ENCODE results near the gene NTF3. TPM values are rescaled to one million over a fixed set of nuclear protein-coding genes. Genes with fewer than 3 reads are reported as not detected.

The NTF3 gene
- total RNA-seq, 2 experiments from 2014 or later, result not detected

GRCh38 chr12:5516371-5517241 is 84.7 kb downstream of the NTF3 start:
- Mint-ChIP-seq H3K27me3 (peaks cover under 1% of the 10 kb centered on the region), H3K27ac (no peak overlapping the region), H3K36me3 (ENCODE audit: low read depth) (no peaks in the 10 kb centered on the region), H3K4me3 (no peak overlapping the region), H3K9me3 (no peaks in the 10 kb centered on the region), H3K4me1 (ENCODE audit: low read depth) (no peaks in the 10 kb centered on the region)
- ChIA-PET POLR2A (no interaction called here), CTCF (no interaction called here)
- intact Hi-C loops (cut with DNase I, micrococcal nuclease), result no loop called here
- H3K27me3 ChIP-seq (ENCODE audit: control insufficient read depth in 1 of 2, insufficient read depth in 2 of 2, low read length in 2 of 2), result no peaks in the 10 kb centered on the region
- no peak overlapping the region for H3K27ac ChIP-seq (ENCODE audit: low read depth in 1 of 2, low read length in 2 of 2)
- no peaks in the 10 kb centered on the region for H3K4me1 ChIP-seq (ENCODE audit: insufficient read depth, low read length)
- H3K9me3 ChIP-seq (ENCODE audit: control insufficient read depth in 1 of 2, insufficient read depth in 1 of 2, low read length in 2 of 2), result peaks cover 0 to 4% of the 10 kb centered on the region in 2 experiments
- H3K36me3 ChIP-seq (ENCODE audit: insufficient read depth, low read length), result no peaks in the 10 kb centered on the region
- no peak overlapping the region for H3K4me3 ChIP-seq (ENCODE audit: low read length)
- TF ChIP-seq, protein P1, sequence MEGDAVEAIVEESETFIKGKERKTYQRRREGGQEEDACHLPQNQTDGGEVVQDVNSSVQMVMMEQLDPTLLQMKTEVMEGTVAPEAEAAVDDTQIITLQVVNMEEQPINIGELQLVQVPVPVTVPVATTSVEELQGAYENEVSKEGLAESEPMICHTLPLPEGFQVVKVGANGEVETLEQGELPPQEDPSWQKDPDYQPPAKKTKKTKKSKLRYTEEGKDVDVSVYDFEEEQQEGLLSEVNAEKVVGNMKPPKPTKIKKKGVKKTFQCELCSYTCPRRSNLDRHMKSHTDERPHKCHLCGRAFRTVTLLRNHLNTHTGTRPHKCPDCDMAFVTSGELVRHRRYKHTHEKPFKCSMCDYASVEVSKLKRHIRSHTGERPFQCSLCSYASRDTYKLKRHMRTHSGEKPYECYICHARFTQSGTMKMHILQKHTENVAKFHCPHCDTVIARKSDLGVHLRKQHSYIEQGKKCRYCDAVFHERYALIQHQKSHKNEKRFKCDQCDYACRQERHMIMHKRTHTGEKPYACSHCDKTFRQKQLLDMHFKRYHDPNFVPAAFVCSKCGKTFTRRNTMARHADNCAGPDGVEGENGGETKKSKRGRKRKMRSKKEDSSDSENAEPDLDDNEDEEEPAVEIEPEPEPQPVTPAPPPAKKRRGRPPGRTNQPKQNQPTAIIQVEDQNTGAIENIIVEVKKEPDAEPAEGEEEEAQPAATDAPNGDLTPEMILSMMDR (IDR thresholded peaks at IDR 0.05), result no peak
- ATAC-seq (ENCODE audit: poor library complexity), result no peak
- no peak for DNase-seq

DNA sequence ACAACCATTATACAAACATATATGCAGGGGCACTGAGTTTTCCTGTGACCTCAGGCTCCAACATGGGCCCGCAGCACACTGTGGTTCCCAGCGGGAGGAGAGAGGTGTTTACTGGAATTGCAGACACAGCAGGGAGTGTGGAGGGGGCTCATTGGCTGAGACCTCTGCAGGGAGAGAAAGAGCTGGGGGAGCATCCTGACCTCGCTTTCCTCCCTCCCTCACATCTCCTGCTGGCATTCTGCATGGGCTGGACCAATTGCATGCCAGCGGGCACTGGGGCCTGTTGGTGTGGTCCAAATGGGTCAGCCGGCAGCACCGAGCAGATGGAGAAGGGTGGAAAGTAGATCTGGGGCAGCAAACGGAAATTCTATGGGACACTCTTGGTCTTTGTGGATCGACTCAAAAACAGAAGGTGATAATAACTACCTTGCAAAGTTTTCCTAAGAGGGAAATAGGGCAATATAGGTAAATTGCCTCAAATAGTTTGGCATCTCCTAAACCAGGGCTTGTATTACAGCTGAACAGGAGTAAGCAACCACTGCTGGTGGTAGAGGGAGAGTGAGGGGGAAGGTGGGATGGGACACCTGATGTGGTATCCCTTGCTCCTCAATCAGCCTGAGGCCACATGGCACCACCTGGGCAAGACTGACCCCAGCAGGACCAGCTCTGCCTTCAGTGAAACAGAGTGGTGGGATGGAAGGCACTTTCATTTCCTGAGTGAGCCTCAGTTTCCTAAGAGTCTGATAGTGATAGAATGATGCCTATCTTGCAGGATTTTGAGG is 86.9 kb downstream of the NTF3 start:
- intact Hi-C loops (cut with DNase I, micrococcal nuclease), result no loop called here
- H3K27me3 ChIP-seq (ENCODE audit: control insufficient read depth in 1 of 2, insufficient read depth in 2 of 2, low read length in 2 of 2), result no peaks in the 10 kb centered on the region
- ATAC-seq (ENCODE audit: poor library complexity), result no peak

GRCh38 chr12:5520037-5520436 is 88.1 kb downstream of the NTF3 start:
- DNase-seq (no peak), ATAC-seq (ENCODE audit: poor library complexity) (no peak)
- Mint-ChIP-seq H3K36me3 (ENCODE audit: low read depth) (no peaks in the 10 kb centered on the region), H3K9me3 (no peaks in the 10 kb centered on the region), H3K4me3 (no peak overlapping the region), H3K4me1 (ENCODE audit: low read depth) (no peaks in the 10 kb centered on the region), H3K27ac (no peak overlapping the region), H3K27me3 (no peaks in the 10 kb centered on the region)
- intact Hi-C loops (cut with DNase I, micrococcal nuclease), result no loop called here
- POLR2A ChIA-PET, result no interaction called here
- Histone ChIP-seq H3K27ac (ENCODE audit: low read depth in 1 of 2, low read length in 2 of 2) (no peak overlapping the region), H3K4me3 (ENCODE audit: low read length) (no peak overlapping the region), H3K9me3 (ENCODE audit: control insufficient read depth in 1 of 2, insufficient read depth in 1 of 2, low read length in 2 of 2) (peaks cover 0 to 4% of the 10 kb centered on the region in 2 experiments), H3K4me1 (ENCODE audit: insufficient read depth, low read length) (no peaks in the 10 kb centered on the region), H3K36me3 (ENCODE audit: insufficient read depth, low read length) (no peaks in the 10 kb centered on the region), H3K27me3 (ENCODE audit: control insufficient read depth in 1 of 2, insufficient read depth in 2 of 2, low read length in 2 of 2) (no peaks in the 10 kb centered on the region)
- CTCF ChIA-PET, result no interaction called here
- TF ChIP-seq, protein P1 (IDR thresholded peaks at IDR 0.05), result no peak

More for the DNA sequence above, 86.9 kb downstream of the NTF3 start:
- H3K4me1 ChIP-seq (ENCODE audit: insufficient read depth, low read length), result no peaks in the 10 kb centered on the region
- no peak overlapping the region for H3K27ac ChIP-seq (ENCODE audit: low read depth in 1 of 2, low read length in 2 of 2)
- Mint-ChIP-seq H3K9me3 (no peaks in the 10 kb centered on the region), H3K4me1 (ENCODE audit: low read depth) (no peaks in the 10 kb centered on the region), H3K27ac (no peak overlapping the region), H3K27me3 (no peaks in the 10 kb centered on the region), H3K36me3 (ENCODE audit: low read depth) (no peaks in the 10 kb centered on the region), H3K4me3 (no peak overlapping the region)
- H3K9me3 ChIP-seq (ENCODE audit: control insufficient read depth in 1 of 2, insufficient read depth in 1 of 2, low read length in 2 of 2), result peaks cover 0 to 4% of the 10 kb centered on the region in 2 experiments
- ChIA-PET POLR2A (no interaction called here), CTCF (interaction anchor here (0.7 kb wide), 1 partner anchor 343 kb away, joined by 3 read pairs; no protein-coding TSS in a partner anchor)
- DNase-seq, result no peak
- TF ChIP-seq, protein P1 (IDR thresholded peaks at IDR 0.05), result no peak
- no peak overlapping the region for H3K4me3 ChIP-seq (ENCODE audit: low read length)
- H3K36me3 ChIP-seq (ENCODE audit: insufficient read depth, low read length), result no peaks in the 10 kb centered on the region
